ENCODE results near the gene TACR2.

- TF ChIP-seq CTCF (IDR thresholded peaks at IDR 0.05; ENCODE audit: insufficient read depth, low read length, poor library complexity, severe bottlenecking): no peak
- no peak for TF ChIP-seq EZH2phosphoT487 (conservative IDR thresholded peaks at IDR 0.05; ENCODE audit: low read length)
Measured at GRCh38 chr10:69446650-69447151, 30.0 kb upstream of the TACR2 start.

Data from SU-DHL-6 (cell line).